Measurements from ENCODE around the gene RAD21L1. TPM values are rescaled to one million over a fixed set of nuclear protein-coding genes. Genes with fewer than 3 reads are reported as not detected.

The RAD21L1 gene
- total RNA-seq, 4 donors from 2014 or later: 0.34 TPM; not detected in 3

GRCh38 chr20:1287787-1288569 is 62.1 kb downstream of the RAD21L1 start:
- Histone ChIP-seq H3K4me1 (peaks cover 3% of the 10 kb centered on the region), H3K9me3 (no peaks in the 10 kb centered on the region), H3K4me3 (no peak overlapping the region), H3K27ac (no peak overlapping the region), H3K27me3 (no peaks in the 10 kb centered on the region), H3K36me3 (no peaks in the 10 kb centered on the region)
- 80% methylated on average over 9 of the region's 11 CpGs for WGBS
- no peak for TF ChIP-seq EP300 (IDR thresholded peaks at IDR 0.05)
- no peak for TF ChIP-seq CTCF (IDR thresholded peaks at IDR 0.05)
- peak in 1 of 2 donors; percentile 38 for DNase-seq (ENCODE audit: low spot score in 2 of 2)

- no peak for DNase-seq (ENCODE audit: low spot score in 2 of 2)
- H3K4me1 ChIP-seq: peaks cover 3% of the 10 kb centered on the region
- no peaks in the 10 kb centered on the region for H3K9me3 ChIP-seq
- H3K27ac ChIP-seq: no peak overlapping the region
- H3K4me3 ChIP-seq: no peak overlapping the region
- H3K36me3 ChIP-seq: no peaks in the 10 kb centered on the region
- H3K27me3 ChIP-seq: no peaks in the 10 kb centered on the region
- WGBS: 65% methylated on average over 5 of the region's 5 CpGs
- TF ChIP-seq POLR2AphosphoS5 (IDR thresholded peaks at IDR 0.05): no peak
- no peak for TF ChIP-seq EP300 (IDR thresholded peaks at IDR 0.05)
These were observed 65.4 kb downstream of the RAD21L1 start for GRCh38 chr20:1291191-1291741.

GRCh38 chr20:1292620-1293019 is 66.8 kb downstream of the RAD21L1 start:
- no peak for DNase-seq (ENCODE audit: low spot score in 2 of 2)
- no peaks in the 10 kb centered on the region for H3K36me3 ChIP-seq
- H3K4me3 ChIP-seq: no peak overlapping the region
- no peaks in the 10 kb centered on the region for H3K9me3 ChIP-seq
- H3K4me1 ChIP-seq: peaks cover 3% of the 10 kb centered on the region
- H3K27me3 ChIP-seq: no peaks in the 10 kb centered on the region
- TF ChIP-seq CTCF (IDR thresholded peaks at IDR 0.05) (no peak), POLR2A (IDR thresholded peaks at IDR 0.05) (no peak), EP300 (IDR thresholded peaks at IDR 0.05) (no peak), POLR2AphosphoS5 (IDR thresholded peaks at IDR 0.05) (no peak)
- 92% methylated on average over 1 of the region's 1 CpG for WGBS
- no peak overlapping the region for H3K27ac ChIP-seq

GRCh38 chr20:1293641-1294379 is 68.0 kb downstream of the RAD21L1 start:
- 94% methylated on average over 4 of the region's 6 CpGs for WGBS
- TF ChIP-seq EP300 (IDR thresholded peaks at IDR 0.05): no peak
- no peak for TF ChIP-seq CTCF (IDR thresholded peaks at IDR 0.05)
- no peak for TF ChIP-seq POLR2A (IDR thresholded peaks at IDR 0.05)
- no peak for TF ChIP-seq POLR2AphosphoS5 (IDR thresholded peaks at IDR 0.05)
- no peak for DNase-seq (ENCODE audit: low spot score in 2 of 2)
- Histone ChIP-seq H3K4me1 (peaks cover 3% of the 10 kb centered on the region), H3K36me3 (no peaks in the 10 kb centered on the region), H3K27me3 (no peaks in the 10 kb centered on the region), H3K4me3 (no peak overlapping the region), H3K27ac (no peak overlapping the region), H3K9me3 (no peaks in the 10 kb centered on the region)

GRCh38 chr20:1294497-1294896 is 68.7 kb downstream of the RAD21L1 start:
- H3K9me3 ChIP-seq: no peaks in the 10 kb centered on the region
- H3K36me3 ChIP-seq: no peaks in the 10 kb centered on the region
- TF ChIP-seq POLR2A (IDR thresholded peaks at IDR 0.05) (no peak), CTCF (IDR thresholded peaks at IDR 0.05) (no peak), POLR2AphosphoS5 (IDR thresholded peaks at IDR 0.05) (no peak), EP300 (IDR thresholded peaks at IDR 0.05) (no peak)
- H3K27me3 ChIP-seq: no peaks in the 10 kb centered on the region
- no peak overlapping the region for H3K27ac ChIP-seq
- WGBS: no CpG with 5 or more reads among the region's 8 CpGs
- H3K4me3 ChIP-seq: no peak overlapping the region
- H3K4me1 ChIP-seq: peaks cover 3% of the 10 kb centered on the region
- peak in 1 of 2 donors; percentile 41 for DNase-seq (ENCODE audit: low spot score in 2 of 2)
